ENCODE measurements around the gene KIF26B. TPM values are rescaled to one million over a fixed set of nuclear protein-coding genes. Genes with fewer than 3 reads are reported as not detected.

KIF26B gene
- polyA plus RNA-seq, 1 donor (not counting 4 experiments of a cell fraction or from before 2014, with no cell fraction given), result 0.58 TPM

GRCh38 chr1:245133995-245134715, 20.6 kb upstream of the KIF26B start:
- FAIRE-seq (no peak), DNase-seq (ENCODE audit: low read depth, low spot score) (no peak)
- Histone ChIP-seq H3K27ac (ENCODE audit: control insufficient read depth, insufficient read depth, low read length) (no peak overlapping the region), H3K4me3 (ENCODE audit: control insufficient read depth in 2 of 3, extremely low read depth in 1 of 3, insufficient read depth in 2 of 3, low read depth in 1 of 3, low read length in 3 of 3) (no peak overlapping the region), H3K27me3 (ENCODE audit: control insufficient read depth, extremely low read depth, insufficient read depth, low read length) (no peaks in the 10 kb centered on the region), H4K20me1 (ENCODE audit: control insufficient read depth, extremely low read depth, insufficient read depth, low read length) (no peaks in the 10 kb centered on the region), H3K36me3 (ENCODE audit: control insufficient read depth in 2 of 2, extremely low read depth in 1 of 2, insufficient read depth in 2 of 2, low read length in 2 of 2) (no peaks in the 10 kb centered on the region), H3K9ac (ENCODE audit: control insufficient read depth, extremely low read depth, insufficient read depth, low read length) (no peak overlapping the region), H2AFZ (ENCODE audit: control insufficient read depth, low read length) (no peak overlapping the region), H3K4me1 (ENCODE audit: control insufficient read depth, extremely low read depth, insufficient read depth, low read length) (no peaks in the 10 kb centered on the region), H3K4me2 (ENCODE audit: control insufficient read depth, extremely low read depth, insufficient read depth, low read depth, low read length) (no peak overlapping the region), H3K79me2 (ENCODE audit: control insufficient read depth, insufficient read depth, low read length) (no peaks in the 10 kb centered on the region), H3K9me3 (ENCODE audit: control insufficient read depth, low read depth, low read length) (no peaks in the 10 kb centered on the region), H3K9me1 (ENCODE audit: control insufficient read depth, extremely low read depth, insufficient read depth, low read length) (no peaks in the 10 kb centered on the region)
- dilution Hi-C loops (cut with MboI; ENCODE audit: extremely low pct_ligation_motif_present, low sequenced_read_pairs), result no loop called here
- TF ChIP-seq EZH2 (IDR thresholded peaks at IDR 0.05; ENCODE audit: low read length), result no peak
- no peak for TF ChIP-seq CTCF (optimal IDR thresholded peaks at IDR 0.05 in 1 of 3, IDR thresholded peaks at IDR 0.05 in 1 of 3, conservative IDR thresholded peaks at IDR 0.05 in 1 of 3; ENCODE audit: extremely low read depth in 1 of 3, insufficient read depth in 2 of 3, low read length in 3 of 3)

GRCh38 chr1:245142171-245142798, 12.5 kb upstream of the KIF26B start:
- no peaks in the 10 kb centered on the region for H3K36me3 ChIP-seq (ENCODE audit: control insufficient read depth in 2 of 2, extremely low read depth in 1 of 2, insufficient read depth in 2 of 2, low read length in 2 of 2)
- H4K20me1 ChIP-seq (ENCODE audit: control insufficient read depth, extremely low read depth, insufficient read depth, low read length), result no peaks in the 10 kb centered on the region
- no peak overlapping the region for H3K9ac ChIP-seq (ENCODE audit: control insufficient read depth, extremely low read depth, insufficient read depth, low read length)
- no peaks in the 10 kb centered on the region for H3K9me1 ChIP-seq (ENCODE audit: control insufficient read depth, extremely low read depth, insufficient read depth, low read length)
- DNase-seq (ENCODE audit: low read depth, low spot score), result no peak
- no peaks in the 10 kb centered on the region for H3K27me3 ChIP-seq (ENCODE audit: control insufficient read depth, extremely low read depth, insufficient read depth, low read length)
- FAIRE-seq, result no peak
- no peaks in the 10 kb centered on the region for H3K4me1 ChIP-seq (ENCODE audit: control insufficient read depth, extremely low read depth, insufficient read depth, low read length)
- no peak overlapping the region for H2AFZ ChIP-seq (ENCODE audit: control insufficient read depth, low read length)
- H3K4me2 ChIP-seq (ENCODE audit: control insufficient read depth, extremely low read depth, insufficient read depth, low read depth, low read length), result no peak overlapping the region
- H3K79me2 ChIP-seq (ENCODE audit: control insufficient read depth, insufficient read depth, low read length), result no peaks in the 10 kb centered on the region
- TF ChIP-seq EZH2 (IDR thresholded peaks at IDR 0.05; ENCODE audit: low read length) (no peak), CTCF (optimal IDR thresholded peaks at IDR 0.05 in 1 of 3, IDR thresholded peaks at IDR 0.05 in 1 of 3, conservative IDR thresholded peaks at IDR 0.05 in 1 of 3; ENCODE audit: extremely low read depth in 1 of 3, insufficient read depth in 2 of 3, low read length in 3 of 3) (no peak)
- dilution Hi-C loops (cut with MboI; ENCODE audit: extremely low pct_ligation_motif_present, low sequenced_read_pairs), result no loop called here
- H3K9me3 ChIP-seq (ENCODE audit: control insufficient read depth, low read depth, low read length), result peaks cover 3% of the 10 kb centered on the region
- H3K4me3 ChIP-seq (ENCODE audit: control insufficient read depth in 2 of 3, extremely low read depth in 1 of 3, insufficient read depth in 2 of 3, low read depth in 1 of 3, low read length in 3 of 3), result no peak overlapping the region
- H3K27ac ChIP-seq (ENCODE audit: control insufficient read depth, insufficient read depth, low read length), result no peak overlapping the region
